Measurements from ENCODE around the gene RIN1.
"Not testable (repeated sequence)": the region's sequence is repeated elsewhere in the genome, so short reads cannot be mapped to it uniquely, and the experiment has no call there.

RIN1 gene

GRCh38 chr11:66360406-66361073 lies 24.3 kb upstream of the RIN1 start:
- DNase-seq (ENCODE audit: low read depth) = no peak

GRCh38 chr11:66359662-66360087 lies 23.4 kb upstream of the RIN1 start:
- DNase-seq (ENCODE audit: low read depth) = no peak

GRCh38 chr11:66350560-66351235 lies 14.5 kb upstream of the RIN1 start:
- DNase-seq (ENCODE audit: low read depth) = not testable (repeated sequence)

GRCh38 chr11:66349084-66349386 lies 12.8 kb upstream of the RIN1 start:
- DNase-seq (ENCODE audit: low read depth) = no peak

GRCh38 chr11:66347425-66348276 lies 11.4 kb upstream of the RIN1 start, which contains the start of gene B4GAT1:
Gene B4GAT1 (minus strand): TSS chr11:66347629. CDS start chr11:66347545, 84 bp downstream.
- DNase-seq (ENCODE audit: low read depth) = peak; percentile 72

GRCh38 chr11:66346476-66347424 lies 10.5 kb upstream of the RIN1 start:
- no peak for DNase-seq (ENCODE audit: low read depth)

GRCh38 chr11:66345316-66345649 lies 9.0 kb upstream of the RIN1 start:
- no peak for DNase-seq (ENCODE audit: low read depth)

GRCh38 chr11:66344550-66345315 lies 8.5 kb upstream of the RIN1 start, which contains the start of gene BRMS1:
Gene BRMS1 (minus strand): TSS chr11:66345104. CDS start chr11:66342234, 2,870 bp downstream.
- DNase-seq (ENCODE audit: low read depth) = peak; percentile 93

GRCh38 chr11:66343176-66343575 lies 6.9 kb upstream of the RIN1 start:
- DNase-seq (ENCODE audit: low read depth) = no peak

GRCh38 chr11:66341502-66342126 lies 5.4 kb upstream of the RIN1 start:
- no peak for DNase-seq (ENCODE audit: low read depth)

- DNase-seq (ENCODE audit: low read depth) = no peak
Measured at GRCh38 chr11:66340596-66341501, 4.6 kb upstream of the RIN1 start.

GRCh38 chr11:66339686-66340483 lies 3.7 kb upstream of the RIN1 start:
- no peak for DNase-seq (ENCODE audit: low read depth)

- no peak for DNase-seq (ENCODE audit: low read depth)
Measured at GRCh38 chr11:66339162-66339675, 3.0 kb upstream of the RIN1 start.

GRCh38 chr11:66338276-66339161 lies 2.3 kb upstream of the RIN1 start:
- DNase-seq (ENCODE audit: low read depth) = no peak

- DNase-seq (ENCODE audit: low read depth) = no peak
Measured at GRCh38 chr11:66337103-66337899, 1.1 kb upstream of the RIN1 start.

- DNase-seq (ENCODE audit: low read depth) = no peak
Measured at GRCh38 chr11:66335531-66336233, 552 bp downstream of the RIN1 start.
